Measurements from ENCODE around the gene TFPI.

DNA sequence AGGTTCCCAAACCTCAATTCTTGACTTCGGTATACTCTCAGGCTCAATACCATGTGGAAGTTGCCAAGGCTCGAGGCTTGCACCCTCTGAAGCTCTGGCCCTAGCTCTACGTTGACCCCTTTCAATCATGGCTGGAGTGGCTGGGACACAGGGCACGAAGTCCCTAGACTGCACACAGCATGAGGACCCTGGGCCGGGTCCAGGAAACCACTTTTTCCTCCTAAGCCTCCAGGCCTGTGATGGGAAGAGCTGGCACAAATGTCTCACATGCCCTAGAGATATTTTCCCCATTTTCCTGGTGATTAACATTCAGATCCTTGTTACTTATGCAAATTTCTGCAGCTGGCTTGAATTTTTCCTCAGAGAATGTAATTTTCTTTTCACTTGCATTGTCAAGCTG lies 61.1 kb downstream of the TFPI start:
- TF ChIP-seq, protein P1, sequence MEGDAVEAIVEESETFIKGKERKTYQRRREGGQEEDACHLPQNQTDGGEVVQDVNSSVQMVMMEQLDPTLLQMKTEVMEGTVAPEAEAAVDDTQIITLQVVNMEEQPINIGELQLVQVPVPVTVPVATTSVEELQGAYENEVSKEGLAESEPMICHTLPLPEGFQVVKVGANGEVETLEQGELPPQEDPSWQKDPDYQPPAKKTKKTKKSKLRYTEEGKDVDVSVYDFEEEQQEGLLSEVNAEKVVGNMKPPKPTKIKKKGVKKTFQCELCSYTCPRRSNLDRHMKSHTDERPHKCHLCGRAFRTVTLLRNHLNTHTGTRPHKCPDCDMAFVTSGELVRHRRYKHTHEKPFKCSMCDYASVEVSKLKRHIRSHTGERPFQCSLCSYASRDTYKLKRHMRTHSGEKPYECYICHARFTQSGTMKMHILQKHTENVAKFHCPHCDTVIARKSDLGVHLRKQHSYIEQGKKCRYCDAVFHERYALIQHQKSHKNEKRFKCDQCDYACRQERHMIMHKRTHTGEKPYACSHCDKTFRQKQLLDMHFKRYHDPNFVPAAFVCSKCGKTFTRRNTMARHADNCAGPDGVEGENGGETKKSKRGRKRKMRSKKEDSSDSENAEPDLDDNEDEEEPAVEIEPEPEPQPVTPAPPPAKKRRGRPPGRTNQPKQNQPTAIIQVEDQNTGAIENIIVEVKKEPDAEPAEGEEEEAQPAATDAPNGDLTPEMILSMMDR (IDR thresholded peaks at IDR 0.05; ENCODE audit: low read depth, low read length, poor library complexity, severe bottlenecking): no peak
- no peak for TF ChIP-seq EZH2phosphoT487 (IDR thresholded peaks at IDR 0.05; ENCODE audit: borderline replicate concordance, low read length)
